ENCODE results near the gene GJD3. TPM values are rescaled to one million over a fixed set of nuclear protein-coding genes. Genes with fewer than 3 reads are reported as not detected.

Gene GJD3
- total RNA-seq, 1 donor from 2014 or later: 1.1 TPM

GRCh38 chr17:40327735-40328385 lies 36.7 kb downstream of the GJD3 start:
- H3K27me3 Mint-ChIP-seq (ENCODE audit: unreplicated experiment): peaks cover 17% of the 10 kb centered on the region
- no peak overlapping the region for H3K4me3 Mint-ChIP-seq (ENCODE audit: unreplicated experiment)
- DNase-seq (ENCODE audit: low spot score): no peak
- no peak overlapping the region for H3K27ac Mint-ChIP-seq (ENCODE audit: unreplicated experiment)
- H3K9me3 Mint-ChIP-seq (ENCODE audit: unreplicated experiment): no peaks in the 10 kb centered on the region
- peaks cover 9% of the 10 kb centered on the region for H3K36me3 Mint-ChIP-seq (ENCODE audit: low read depth, unreplicated experiment)
- TF ChIP-seq CTCF (IDR thresholded peaks at IDR 0.05; ENCODE audit: unreplicated experiment): no peak
- H3K4me1 Mint-ChIP-seq (ENCODE audit: unreplicated experiment): peaks cover 40% of the 10 kb centered on the region

GRCh38 chr17:40327244-40327729 lies 37.2 kb downstream of the GJD3 start:
- H3K4me1 Mint-ChIP-seq (ENCODE audit: unreplicated experiment): peaks cover 46% of the 10 kb centered on the region
- no peak for DNase-seq (ENCODE audit: low spot score)
- TF ChIP-seq CTCF (IDR thresholded peaks at IDR 0.05; ENCODE audit: unreplicated experiment): no peak
- H3K27ac Mint-ChIP-seq (ENCODE audit: unreplicated experiment): no peak overlapping the region
- peaks cover 5% of the 10 kb centered on the region for H3K36me3 Mint-ChIP-seq (ENCODE audit: low read depth, unreplicated experiment)
- H3K9me3 Mint-ChIP-seq (ENCODE audit: unreplicated experiment): no peaks in the 10 kb centered on the region
- H3K27me3 Mint-ChIP-seq (ENCODE audit: unreplicated experiment): peaks cover 23% of the 10 kb centered on the region
- no peak overlapping the region for H3K4me3 Mint-ChIP-seq (ENCODE audit: unreplicated experiment)

- H3K36me3 Mint-ChIP-seq (ENCODE audit: low read depth, unreplicated experiment): peaks cover 5% of the 10 kb centered on the region
- peaks cover 25% of the 10 kb centered on the region for H3K27me3 Mint-ChIP-seq (ENCODE audit: unreplicated experiment)
- H3K9me3 Mint-ChIP-seq (ENCODE audit: unreplicated experiment): no peaks in the 10 kb centered on the region
- no peak overlapping the region for H3K4me3 Mint-ChIP-seq (ENCODE audit: unreplicated experiment)
- peaks cover 51% of the 10 kb centered on the region for H3K4me1 Mint-ChIP-seq (ENCODE audit: unreplicated experiment)
- no peak overlapping the region for H3K27ac Mint-ChIP-seq (ENCODE audit: unreplicated experiment)
- DNase-seq (ENCODE audit: low spot score): no peak
- TF ChIP-seq CTCF (IDR thresholded peaks at IDR 0.05; ENCODE audit: unreplicated experiment): no peak
These were observed 37.7 kb downstream of the GJD3 start for GRCh38 chr17:40326832-40327199.

GRCh38 chr17:40326014-40326831 lies 38.3 kb downstream of the GJD3 start:
- peaks cover 23% of the 10 kb centered on the region for H3K27me3 Mint-ChIP-seq (ENCODE audit: unreplicated experiment)
- TF ChIP-seq CTCF (IDR thresholded peaks at IDR 0.05; ENCODE audit: unreplicated experiment): no peak
- no peaks in the 10 kb centered on the region for H3K9me3 Mint-ChIP-seq (ENCODE audit: unreplicated experiment)
- DNase-seq (ENCODE audit: low spot score): no peak
- peak overlapping the region; percentile 78 for H3K27ac Mint-ChIP-seq (ENCODE audit: unreplicated experiment)
- peaks cover 2% of the 10 kb centered on the region for H3K36me3 Mint-ChIP-seq (ENCODE audit: low read depth, unreplicated experiment)
- H3K4me1 Mint-ChIP-seq (ENCODE audit: unreplicated experiment): peaks cover 54% of the 10 kb centered on the region
- no peak overlapping the region for H3K4me3 Mint-ChIP-seq (ENCODE audit: unreplicated experiment)
